Stimulated activated CD4-positive, alpha-beta T cell treated with anti-CD3 and anti-CD28 coated beads, Interleukin-1b, Interleukin-23, amount 100 ng/mL, for 48 hours (primary cell): ENCODE results near the gene GTF2A2.

Source experiments
- DNase-seq: peaks from one replicate; pipeline ENCODE4 v3.0.0-alpha.2; 2020

GTF2A2 gene

DNA sequence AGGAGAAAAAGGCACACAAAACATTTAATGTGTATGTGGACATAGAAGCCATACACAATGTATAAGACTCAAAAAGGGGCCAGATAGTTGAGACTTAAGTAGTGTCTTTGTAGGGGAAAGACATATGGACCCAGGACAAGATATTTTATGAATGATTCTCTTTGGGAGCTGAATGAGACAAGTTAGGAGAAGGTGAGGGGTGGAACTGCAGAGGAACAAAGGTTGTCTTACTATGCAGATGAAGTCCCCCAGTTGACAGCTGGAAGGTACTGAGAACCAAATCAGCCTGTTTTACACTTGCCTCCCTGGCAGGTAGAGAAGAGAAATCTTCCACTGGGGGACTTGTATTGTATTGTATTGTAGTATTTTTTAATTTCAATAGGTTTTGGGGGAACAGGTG is 60.7 kb downstream of the GTF2A2 start:
- no peak for DNase-seq

DNA sequence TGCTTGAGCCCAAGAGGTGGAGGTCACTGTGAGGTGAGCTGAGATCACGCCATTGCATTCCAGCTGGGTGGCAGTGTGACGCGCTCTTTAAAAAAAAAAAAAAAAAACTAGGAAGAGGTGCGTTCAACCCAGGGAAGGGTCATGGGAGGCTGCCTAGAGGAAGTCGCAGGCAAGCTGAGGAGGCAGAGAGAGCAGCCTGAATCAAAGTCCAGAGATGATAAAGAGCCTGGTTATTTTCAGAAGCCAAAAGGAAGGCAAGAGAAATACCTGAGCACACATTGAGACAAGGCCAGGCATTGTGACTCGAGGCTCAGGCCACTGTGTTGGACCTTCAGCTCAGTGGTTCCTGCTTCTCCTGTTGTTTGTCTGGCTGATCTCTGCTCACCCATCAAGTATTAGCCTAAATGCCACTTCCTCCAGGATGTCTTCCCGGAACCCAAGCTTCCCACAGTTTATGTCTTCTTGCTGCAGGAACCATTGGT is 61.8 kb downstream of the GTF2A2 start:
- no peak for DNase-seq

DNA sequence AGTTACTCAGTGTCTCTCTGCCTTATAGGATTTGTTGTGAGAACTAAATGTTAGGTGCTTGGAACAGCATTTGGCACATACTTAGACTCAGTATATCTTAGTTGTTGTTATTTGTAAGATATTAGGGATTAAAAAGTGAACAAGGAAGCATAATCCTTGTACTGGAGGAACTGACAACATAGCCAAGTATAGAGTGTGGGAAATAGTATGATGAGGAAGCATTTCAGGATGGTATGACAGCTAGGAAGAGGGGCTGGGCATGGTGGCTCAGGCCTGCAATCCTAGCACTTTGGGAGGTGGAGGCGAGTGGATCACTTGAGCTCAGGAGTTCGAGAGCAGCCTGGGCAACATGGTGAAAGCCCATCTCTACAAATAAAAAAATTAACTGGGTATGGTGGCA is 62.3 kb downstream of the GTF2A2 start:
- no peak for DNase-seq

DNA sequence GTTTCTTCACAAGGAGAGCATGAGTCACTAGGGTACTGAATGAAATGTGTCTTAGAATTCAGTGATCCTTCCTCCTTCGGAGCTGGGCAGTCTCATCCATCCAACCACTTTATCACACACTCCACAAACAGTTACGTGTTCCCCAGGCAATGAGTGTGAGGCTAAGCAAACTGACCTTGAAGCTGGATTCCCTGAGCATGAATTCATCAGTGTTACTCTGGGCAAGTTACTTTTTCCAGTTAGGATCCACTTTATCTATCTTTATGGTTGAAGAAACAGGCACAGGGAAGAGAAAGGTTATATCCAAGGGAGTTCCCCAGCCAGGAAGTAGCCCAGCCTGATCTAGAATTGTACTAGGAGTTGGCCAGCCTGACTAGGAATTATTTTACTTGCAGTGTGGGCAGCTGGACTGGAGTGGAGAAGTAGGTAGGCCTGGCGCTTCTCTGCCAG is 62.8 kb downstream of the GTF2A2 start:
- DNase-seq = no peak

DNA sequence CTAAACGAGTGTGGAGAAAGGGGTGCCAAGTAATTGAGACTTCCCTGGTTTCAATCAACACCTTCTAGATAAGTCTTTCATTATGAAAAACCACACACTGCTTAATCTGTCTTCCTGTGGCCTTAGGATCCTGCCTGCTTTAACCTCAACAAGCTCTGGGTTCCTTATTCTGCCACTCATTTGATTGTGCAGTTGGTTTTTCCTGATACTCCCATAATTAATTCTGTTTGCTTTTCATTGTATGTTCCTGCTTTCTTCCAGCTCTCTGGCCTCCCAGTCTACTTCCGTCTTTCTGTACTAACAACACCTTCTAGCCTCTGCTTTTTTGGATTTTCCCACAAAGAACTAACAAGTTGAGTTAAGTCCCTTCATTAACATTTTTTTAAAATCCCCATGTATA is 66.0 kb downstream of the GTF2A2 start:
- DNase-seq = no peak

DNA sequence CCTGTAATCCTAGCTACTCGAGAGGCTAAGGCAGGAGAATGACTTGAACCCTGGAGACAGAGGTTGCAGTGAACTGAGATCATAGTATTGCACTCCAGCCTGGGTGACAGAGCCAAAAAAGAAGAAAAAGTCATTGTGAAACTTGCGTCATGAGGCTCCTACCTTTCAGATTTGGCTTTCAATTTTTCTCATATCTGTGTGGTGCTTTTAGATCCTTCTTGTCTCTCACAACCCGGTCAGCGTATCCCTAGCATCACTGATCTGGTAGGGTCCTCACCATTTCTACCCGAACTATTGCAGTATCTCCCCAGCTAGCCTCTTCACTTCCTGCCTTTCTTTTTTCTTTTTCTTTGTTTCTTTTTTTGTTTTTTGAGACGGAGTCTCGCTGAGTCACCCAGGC is 67.3 kb downstream of the GTF2A2 start:
- peak; percentile 19 for DNase-seq
